Smooth muscle cell of the brain vasculature (primary cell): ENCODE results near the gene PHKG1.
A peak's percentile ranks its signal among the peaks of the same experiment; 100 is the strongest.
"Not testable (repeated sequence)": the region's sequence is repeated elsewhere in the genome, so short reads cannot be mapped to it uniquely, and the experiment has no call there.

Source experiments
- DNase-seq: peaks from one replicate; pipeline ENCODE4 v3.0.0-alpha.2; 2012; ENCODE audit warnings: low read depth, low spot score

The PHKG1 gene

GRCh38 chr7:56092789-56093531, at the start of gene PHKG1:
Gene PHKG1, minus strand, starts transcription at chr7:56092952. Its CDS starts 4,011 bp downstream, at chr7:56088941.
- peak; percentile 59 for DNase-seq

DNA sequence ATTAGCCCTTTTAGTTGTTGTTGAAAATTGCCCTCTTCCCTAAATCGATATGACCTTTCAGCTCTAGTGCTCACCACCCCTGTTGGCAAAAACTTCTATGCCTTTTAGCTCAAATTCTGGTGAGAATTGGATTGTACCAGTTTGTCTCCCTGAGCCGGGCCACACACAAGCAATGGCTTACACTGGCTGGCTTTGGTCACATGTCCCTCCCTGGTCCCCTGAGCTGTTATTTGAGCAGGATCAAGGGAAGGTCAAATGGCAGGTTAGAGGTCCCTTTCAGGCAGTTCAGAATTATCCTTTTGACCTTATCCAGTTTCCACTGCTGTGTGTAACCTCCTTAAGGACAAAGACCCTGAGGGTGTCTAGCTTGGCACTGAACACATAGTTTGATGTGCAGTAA, 38.3 kb upstream of the PHKG1 start:
- not testable (repeated sequence) for DNase-seq

DNA sequence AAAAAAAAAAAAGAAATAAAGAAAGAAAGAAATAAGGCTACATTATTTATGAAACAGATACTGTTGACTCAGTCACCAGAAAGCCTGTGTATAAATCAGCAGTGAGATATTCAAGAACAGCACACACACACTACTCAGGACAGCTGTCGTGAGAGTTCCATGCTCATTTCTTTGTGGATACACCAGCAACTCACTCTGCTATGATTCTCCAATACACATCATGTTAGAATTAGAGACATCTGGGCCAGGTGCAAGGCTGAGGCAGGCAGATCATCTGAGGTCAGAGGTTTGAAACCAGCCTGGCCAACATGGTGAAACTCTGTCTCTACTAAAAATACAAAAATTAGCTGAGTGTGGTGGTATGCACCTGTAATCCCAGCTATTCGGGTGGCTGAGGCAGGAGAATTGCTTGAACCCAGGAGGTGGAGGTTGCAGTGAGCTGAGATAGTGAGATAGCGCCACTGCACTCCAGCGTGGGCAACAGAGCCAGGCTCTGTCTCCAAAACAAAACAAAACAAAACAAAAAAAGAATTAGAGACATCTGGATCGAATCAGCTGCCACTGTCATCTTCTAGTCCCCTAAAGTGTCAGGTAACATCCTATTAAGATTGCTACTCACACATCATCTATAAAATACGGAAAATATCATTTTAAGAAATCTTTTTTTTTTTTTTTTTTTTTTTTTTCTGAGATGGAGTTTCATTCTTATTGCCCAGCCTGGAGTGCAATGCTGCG, 34.7 kb upstream of the PHKG1 start:
- no peak for DNase-seq

DNA sequence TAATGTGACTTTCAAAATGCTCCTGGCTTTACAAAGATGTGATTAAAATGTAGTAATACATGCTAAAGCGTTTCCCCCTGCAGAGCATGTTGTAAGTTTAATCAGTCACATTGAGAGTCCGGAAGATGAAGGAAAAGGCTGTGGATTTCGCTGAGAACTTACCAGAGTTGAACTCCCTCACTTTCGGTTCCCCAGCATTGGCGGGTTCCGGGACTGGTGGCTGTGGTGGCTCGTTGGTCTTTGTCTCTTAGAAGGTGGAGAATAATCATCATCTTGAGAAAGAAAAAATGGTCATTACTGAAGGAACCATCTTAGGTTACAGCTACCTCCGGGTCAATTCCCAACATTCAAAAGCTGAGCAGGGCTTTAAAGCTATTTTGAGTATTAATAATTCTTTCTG, 33.1 kb upstream of the PHKG1 start:
- DNase-seq = no peak

DNA sequence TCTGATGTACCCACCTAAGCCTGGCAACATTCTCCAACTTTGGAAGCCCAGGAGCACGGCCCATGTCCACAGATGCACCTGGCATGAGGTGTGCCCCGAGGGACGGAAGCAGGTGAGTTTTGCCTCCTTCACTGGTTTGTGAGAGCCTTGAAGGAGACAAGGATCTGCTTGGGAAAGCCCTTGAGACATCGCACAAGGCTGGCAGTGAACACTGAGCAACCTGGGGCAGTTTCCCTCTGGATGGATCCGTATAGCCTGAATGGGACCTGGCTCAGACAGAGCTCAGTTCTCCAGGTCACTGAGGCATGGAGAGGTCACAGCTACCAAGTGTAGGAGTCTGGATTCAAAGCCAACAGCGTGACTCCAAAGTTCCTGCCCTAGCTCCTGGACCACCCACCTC, 32.2 kb upstream of the PHKG1 start:
- DNase-seq = no peak

DNA sequence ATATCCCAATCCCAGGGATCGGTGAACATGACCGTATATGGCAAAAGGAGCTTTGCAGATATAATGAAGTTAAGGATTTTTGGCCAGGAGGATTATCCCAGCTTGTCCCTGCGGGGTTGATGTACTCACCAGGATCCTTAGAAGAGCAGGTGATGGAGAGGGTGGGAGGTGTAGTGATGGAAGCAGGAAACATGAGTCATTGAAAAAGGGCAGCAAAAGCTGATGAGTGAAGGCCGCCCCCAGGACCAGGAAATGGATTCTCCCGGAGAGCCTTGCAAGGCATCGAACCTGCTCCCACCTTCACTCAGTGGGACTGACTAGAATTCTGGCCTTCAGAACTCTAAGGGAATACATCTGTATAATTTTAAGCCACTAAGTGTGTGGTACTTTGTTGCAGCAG, 28.7 kb upstream of the PHKG1 start:
- no peak for DNase-seq

GRCh38 chr7:56115852-56116538, 23.2 kb upstream of the PHKG1 start, which contains the start of gene NUPR2:
Gene NUPR2, minus strand, starts transcription at chr7:56116417. Its CDS starts 103 bp downstream, at chr7:56116314.
- DNase-seq = no peak

- DNase-seq = not testable (repeated sequence)
These were observed 19.5 kb upstream of the PHKG1 start for GRCh38 chr7:56112244-56112643.

DNA sequence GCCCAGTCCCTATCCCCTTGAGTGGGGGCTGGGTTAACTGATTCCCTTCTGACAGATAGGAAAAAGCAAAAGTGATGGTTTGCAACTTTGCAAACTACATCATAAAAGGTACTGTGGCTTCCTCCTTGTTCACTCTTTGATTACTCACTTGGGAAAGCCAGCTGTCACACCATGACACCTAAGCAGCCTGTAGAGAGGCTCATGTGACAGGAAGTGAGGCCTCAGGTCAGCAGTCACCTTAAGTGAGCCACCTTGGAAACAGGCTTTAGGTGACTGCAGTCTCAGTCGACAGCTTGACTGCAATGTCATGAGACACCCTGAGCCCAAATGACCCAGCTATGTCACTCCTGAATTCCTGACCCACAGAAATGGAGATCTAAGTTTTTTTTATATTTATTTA, 17.9 kb upstream of the PHKG1 start:
- DNase-seq = no peak

- DNase-seq = no peak
These were observed 15.2 kb upstream of the PHKG1 start for GRCh38 chr7:56107954-56108258.

DNA sequence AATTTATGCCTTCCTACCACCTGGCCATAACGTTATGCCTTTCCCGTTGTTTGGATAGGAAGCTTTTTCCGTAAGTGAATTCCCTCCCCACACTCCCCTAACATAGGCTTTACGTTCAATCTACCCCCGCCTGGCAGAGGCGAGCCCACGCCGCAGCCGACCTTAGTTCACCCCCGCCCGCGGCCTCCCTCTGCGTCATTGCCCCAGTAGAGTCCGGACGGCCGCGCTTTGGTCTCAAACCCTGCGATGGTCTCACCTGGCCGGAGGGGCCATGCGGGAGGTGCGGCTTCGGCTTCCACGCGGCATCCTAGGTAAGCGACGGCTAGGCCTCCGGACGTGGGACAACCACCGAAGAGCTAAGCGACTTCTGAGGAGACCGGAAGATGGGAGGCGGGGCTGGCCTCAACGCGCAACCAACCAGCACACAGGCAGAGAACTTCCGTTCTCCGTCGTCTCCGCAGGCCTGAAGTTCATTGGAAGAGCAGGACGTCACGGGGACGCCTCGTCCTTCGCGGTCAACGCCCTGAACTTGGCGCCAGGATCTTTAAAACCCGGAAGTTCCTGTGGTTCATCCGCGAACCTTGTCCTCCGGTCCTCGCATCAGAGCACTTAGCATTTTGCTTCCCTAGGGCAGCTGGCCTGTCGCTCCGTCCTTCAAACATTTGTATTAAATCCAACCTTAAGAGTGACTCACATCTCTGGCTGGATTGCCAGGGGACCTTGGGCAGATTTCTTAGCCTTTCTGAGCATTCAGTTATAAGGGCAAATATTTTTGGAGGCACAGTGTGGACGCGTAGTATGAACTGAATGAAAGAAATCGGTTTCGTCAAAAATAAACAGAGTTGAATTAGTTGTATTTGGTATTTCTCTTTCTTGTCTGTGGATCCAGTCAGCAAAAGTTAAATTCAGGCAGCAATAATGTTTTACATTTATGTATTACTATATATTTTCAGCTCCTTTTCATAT, 13.6 kb upstream of the PHKG1 start, which contains the start of gene CHCHD2:
Gene CHCHD2, minus strand, starts transcription at position 369 of the 966 bp plus-strand sequence. Its CDS starts 63 bp downstream, at position 306.
- peak; percentile 96 for DNase-seq

DNA sequence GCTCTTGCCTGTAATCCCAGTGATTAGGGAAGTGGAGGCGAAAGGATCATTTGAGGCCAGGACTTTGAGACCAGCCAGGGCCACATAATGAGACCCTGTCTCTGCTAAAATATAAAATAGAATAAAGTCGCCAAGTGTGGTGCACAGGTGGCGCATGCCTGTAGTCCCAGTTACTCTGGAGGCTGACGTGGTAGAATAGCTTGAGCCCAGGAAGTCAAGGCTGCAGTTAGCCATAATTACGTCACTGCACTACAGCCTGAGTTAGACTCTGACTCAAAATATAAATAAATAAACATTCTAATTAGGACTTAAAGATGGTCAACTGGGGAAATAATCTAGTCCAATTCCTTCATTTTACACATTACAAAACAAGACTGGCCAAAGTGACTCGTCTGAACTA, 12.8 kb upstream of the PHKG1 start:
- no peak for DNase-seq

DNA sequence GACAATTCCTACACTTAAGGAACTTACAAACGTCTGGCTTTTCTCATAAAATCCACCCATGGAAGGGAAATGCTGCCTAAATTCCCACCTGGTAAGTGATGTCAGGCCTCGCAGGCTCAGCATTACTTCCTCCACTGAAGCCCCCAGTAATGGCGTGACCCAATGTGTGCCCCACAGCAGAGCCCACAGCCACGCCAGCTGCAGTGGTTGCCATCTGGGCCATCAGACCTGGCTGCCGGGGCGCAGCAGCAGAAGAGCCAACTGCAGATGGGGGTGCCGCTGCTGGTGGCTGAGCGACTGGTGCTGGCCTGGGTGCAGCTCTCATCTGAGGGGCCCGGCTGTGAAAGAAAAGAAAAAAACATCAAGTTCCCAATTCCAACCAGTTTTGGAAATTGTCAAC, 11.4 kb upstream of the PHKG1 start:
- not testable (repeated sequence) for DNase-seq

- DNase-seq = no peak
These were observed 6.9 kb upstream of the PHKG1 start for GRCh38 chr7:56099653-56100052.

DNA sequence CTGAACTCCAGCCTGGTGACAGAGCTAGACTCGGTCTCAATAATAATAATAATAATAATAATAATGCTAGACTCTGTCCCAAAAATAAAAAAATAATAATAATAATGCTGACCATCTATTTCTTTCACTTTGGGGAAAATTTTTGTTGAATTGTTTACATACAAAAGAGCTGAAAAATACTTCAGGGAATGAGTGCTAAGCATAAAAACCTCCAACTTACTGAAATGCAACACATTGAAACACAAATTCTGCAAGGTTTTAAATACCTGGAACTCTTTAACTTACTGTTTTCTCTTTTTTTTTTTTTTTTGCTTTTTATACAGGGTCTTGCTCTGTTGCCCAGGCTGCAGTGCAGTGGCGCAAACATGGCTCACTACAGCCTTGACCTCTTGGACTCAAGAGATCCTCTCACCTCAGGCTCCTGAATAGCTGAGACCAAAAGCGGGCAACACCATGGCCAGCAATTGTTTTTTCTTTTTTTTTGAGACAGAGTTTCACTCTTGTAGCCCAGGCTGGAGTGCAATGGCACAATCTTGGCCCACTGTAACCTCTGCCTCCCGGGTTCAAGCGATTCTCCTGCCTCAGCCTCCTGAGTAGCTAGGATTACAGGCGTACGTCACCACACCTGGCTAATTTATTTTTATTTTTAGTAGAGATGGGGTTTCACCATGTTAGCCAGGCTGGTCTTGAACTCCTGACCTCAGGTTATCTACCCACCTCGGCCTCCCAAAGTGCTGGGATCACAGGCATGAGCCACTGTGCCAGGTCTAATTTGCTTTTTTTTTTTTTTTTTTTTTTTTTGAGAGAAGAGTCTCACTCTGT, 5.6 kb upstream of the PHKG1 start:
- not testable (repeated sequence) for DNase-seq

GRCh38 chr7:56097700-56098099, 4.9 kb upstream of the PHKG1 start:
- DNase-seq = no peak

DNA sequence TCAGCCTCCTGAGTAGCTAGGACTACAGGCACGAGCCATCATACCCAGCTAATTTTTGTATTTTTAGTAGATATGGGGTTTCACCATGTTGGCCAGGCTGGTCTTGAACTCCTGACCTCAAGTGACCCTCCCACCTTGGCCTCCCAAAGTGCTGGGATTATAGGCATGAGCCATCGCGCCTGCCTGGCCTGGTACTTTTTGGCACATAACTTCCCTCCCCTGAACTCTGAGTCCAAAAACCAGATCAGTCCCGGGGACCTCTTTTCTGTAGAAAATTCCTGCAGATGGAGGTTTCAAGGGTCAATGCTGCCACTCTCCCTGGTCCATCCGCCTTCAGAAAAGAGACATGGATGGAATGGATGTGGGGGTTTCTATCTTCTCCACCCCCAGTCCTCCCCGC, 364 bp downstream of the PHKG1 start:
- not testable (repeated sequence) for DNase-seq

GRCh38 chr7:56091591-56091990, 1.2 kb downstream of the PHKG1 start:
- DNase-seq = no peak

GRCh38 chr7:56087445-56087844, 5.3 kb downstream of the PHKG1 start:
- DNase-seq = no peak

GRCh38 chr7:56086761-56087160, 6.0 kb downstream of the PHKG1 start:
- DNase-seq = no peak
